ENCODE data around the gene TCEAL9.

DNA sequence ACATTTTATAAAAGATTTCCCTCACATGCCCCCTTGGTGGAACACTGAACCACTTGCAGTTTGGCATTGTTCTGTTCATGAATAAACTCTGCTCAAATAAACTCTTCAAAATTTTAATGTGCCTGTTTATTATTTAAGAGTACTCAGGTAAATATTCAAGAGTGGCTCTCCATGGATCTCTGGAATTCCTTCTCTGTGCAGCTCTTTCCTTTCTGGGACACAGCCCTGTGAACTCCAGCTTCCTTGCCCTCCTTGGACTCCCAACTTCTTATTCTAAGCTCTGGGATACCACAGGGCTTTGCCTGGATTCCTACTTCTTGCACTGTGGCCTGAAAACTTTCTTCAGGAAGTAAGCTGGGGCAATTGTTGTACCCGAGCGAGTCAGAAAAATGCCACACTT is 28.4 kb downstream of the TCEAL9 start:
- TF ChIP-seq, protein P1, sequence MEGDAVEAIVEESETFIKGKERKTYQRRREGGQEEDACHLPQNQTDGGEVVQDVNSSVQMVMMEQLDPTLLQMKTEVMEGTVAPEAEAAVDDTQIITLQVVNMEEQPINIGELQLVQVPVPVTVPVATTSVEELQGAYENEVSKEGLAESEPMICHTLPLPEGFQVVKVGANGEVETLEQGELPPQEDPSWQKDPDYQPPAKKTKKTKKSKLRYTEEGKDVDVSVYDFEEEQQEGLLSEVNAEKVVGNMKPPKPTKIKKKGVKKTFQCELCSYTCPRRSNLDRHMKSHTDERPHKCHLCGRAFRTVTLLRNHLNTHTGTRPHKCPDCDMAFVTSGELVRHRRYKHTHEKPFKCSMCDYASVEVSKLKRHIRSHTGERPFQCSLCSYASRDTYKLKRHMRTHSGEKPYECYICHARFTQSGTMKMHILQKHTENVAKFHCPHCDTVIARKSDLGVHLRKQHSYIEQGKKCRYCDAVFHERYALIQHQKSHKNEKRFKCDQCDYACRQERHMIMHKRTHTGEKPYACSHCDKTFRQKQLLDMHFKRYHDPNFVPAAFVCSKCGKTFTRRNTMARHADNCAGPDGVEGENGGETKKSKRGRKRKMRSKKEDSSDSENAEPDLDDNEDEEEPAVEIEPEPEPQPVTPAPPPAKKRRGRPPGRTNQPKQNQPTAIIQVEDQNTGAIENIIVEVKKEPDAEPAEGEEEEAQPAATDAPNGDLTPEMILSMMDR (IDR thresholded peaks at IDR 0.05) = no peak
- no peak for TF ChIP-seq POLR2A (IDR thresholded peaks at IDR 0.05)

Data from right lobe of liver (tissue), 4 donors.